Neural cell (in vitro differentiated cells): ENCODE measurements around the gene CST11. TPM values are rescaled to one million over a fixed set of nuclear protein-coding genes. Genes with fewer than 3 reads are reported as not detected.

Source experiments
- H2AFZ ChIP-seq: fragments of 200-600, 300-800 bp; sonication (generic), shearing (Covaris generic); 2 replicates; pipeline ENCODE4 v1.6.0; 2014; ENCODE audit warnings: low read depth, mild to moderate bottlenecking, antibody characterized with exemption, low read length, moderate library complexity
- H3F3A ChIP-seq: fragments of 200-600 bp; shearing (Covaris generic); 2 replicates; pipeline ENCODE4 v1.6.1; 2016; ENCODE audit warnings: mild to moderate bottlenecking, moderate library complexity, mixed read lengths, antibody characterized with exemption, low read length; ENCODE audit not compliant: insufficient read depth, poor library complexity, severe bottlenecking
- H3K27ac ChIP-seq: fragments of 200-600, 300-800 bp; sonication (generic), shearing (Covaris generic); 2 replicates; pipeline ENCODE4 v1.5.1; 2014; ENCODE audit warnings: mild to moderate bottlenecking, low read length, moderate library complexity
- H3K27me3 ChIP-seq: fragments of 300-800, 200-600 bp; sonication (generic), shearing (Covaris generic); 2 replicates; pipeline ENCODE4 v1.6.0; 2014; ENCODE audit warnings: mild to moderate bottlenecking, low read depth, low read length, moderate library complexity; ENCODE audit not compliant: insufficient read depth
- H3K36me3 ChIP-seq: fragments of 300-800, 200-600 bp; sonication (generic), shearing (Covaris generic); 2 replicates; pipeline ENCODE4 v1.5.1; 2014; ENCODE audit warnings: mild to moderate bottlenecking, antibody characterized with exemption, low read length, moderate library complexity; ENCODE audit not compliant: insufficient read depth
- H3K4me2 ChIP-seq: fragments of 300-800, 200-600 bp; sonication (generic), shearing (Covaris generic); 2 replicates; pipeline ENCODE4 v1.6.0; 2014; ENCODE audit warnings: mild to moderate bottlenecking, low read length
- H3K4me3 ChIP-seq: fragments of 300-800, 200-600 bp; sonication (generic), shearing (Covaris generic); 2 replicates; pipeline ENCODE4 v1.5.1; 2014; ENCODE audit warnings: mild to moderate bottlenecking, low read length, moderate library complexity
- H3K79me2 ChIP-seq: fragments of 200-600 bp; shearing (Covaris generic); replicated peaks from 2 replicates; pipeline ENCODE4 v1.6.0; 2014; ENCODE audit warnings: mild to moderate bottlenecking, low read length, moderate library complexity; ENCODE audit not compliant: insufficient read depth
- H3K9ac ChIP-seq: fragments of 300-800, 200-600 bp; sonication (generic), shearing (Covaris generic); 2 replicates; pipeline ENCODE4 v1.6.1; 2016; ENCODE audit warnings: mild to moderate bottlenecking, low read length, mixed read lengths
- H3K9me2 ChIP-seq: fragments of 200-600 bp; shearing (Covaris generic); 2 replicates; pipeline ENCODE4 v1.6.1; 2016; ENCODE audit warnings: mild to moderate bottlenecking, low read length, mixed read lengths; ENCODE audit not compliant: insufficient read depth
- H3K9me3 ChIP-seq: fragments of 200-600, 300-800 bp; sonication (generic), shearing (Covaris generic); 2 replicates; pipeline ENCODE4 v1.6.1; 2016; ENCODE audit warnings: mild to moderate bottlenecking, mixed run types, low read length, moderate library complexity, mixed read lengths
- H4K20me1 ChIP-seq: fragments of 200-600 bp; shearing (Covaris generic); 2 replicates; pipeline ENCODE4 v1.6.1; 2016; ENCODE audit warnings: mild to moderate bottlenecking, mixed run types; ENCODE audit not compliant: insufficient read depth
- EP300 ChIP-seq: fragments of 450-650 bp; conservative IDR thresholded peaks from 2 replicates; pipeline ENCODE4 v1.6.1; 2014; ENCODE audit warnings: antibody characterized with exemption, mild to moderate bottlenecking, moderate library complexity; ENCODE audit not compliant: poor library complexity, severe bottlenecking
- EZH2 ChIP-seq: fragments of 200-600, 300-800 bp; shearing (Covaris generic), sonication (generic); IDR thresholded peaks from 2 replicates; pipeline ENCODE4 v1.6.1; 2014; ENCODE audit warnings: antibody characterized with exemption, low read length, borderline replicate concordance, mild to moderate bottlenecking; ENCODE audit not compliant: insufficient read depth, poor library complexity, severe bottlenecking
- MXI1 ChIP-seq: fragments of 450-650 bp; conservative IDR thresholded peaks from 2 replicates; pipeline ENCODE4 v1.6.1; 2014; ENCODE audit warnings: antibody characterized with exemption, mild to moderate bottlenecking; ENCODE audit not compliant: poor library complexity, severe bottlenecking
- POLR2AphosphoS5 ChIP-seq: IDR thresholded peaks from 2 replicates; pipeline ENCODE4 v1.6.1; 2012
- RAD21 ChIP-seq: fragments of 450-650 bp; conservative IDR thresholded peaks from 2 replicates; pipeline ENCODE4 v1.6.1; 2014; ENCODE audit warnings: antibody characterized with exemption, mild to moderate bottlenecking, moderate library complexity
- REST ChIP-seq: IDR thresholded peaks from 2 replicates; pipeline ENCODE4 v1.6.1; 2012; ENCODE audit warnings: borderline replicate concordance
- SMC3 ChIP-seq: fragments of 450-650 bp; conservative IDR thresholded peaks from 2 replicates; pipeline ENCODE4 v1.6.1; 2014; ENCODE audit warnings: antibody characterized with exemption, mild to moderate bottlenecking, moderate library complexity; ENCODE audit not compliant: poor library complexity
- TAF1 ChIP-seq: IDR thresholded peaks from 2 replicates; pipeline ENCODE4 v1.6.1; 2012; ENCODE audit warnings: low read depth
- polyA plus RNA-seq: library from polyadenylated mRNA; depleted of rRNA; stranded (reverse); fragments of >200 nt; gene quantifications from 2 replicates; pipeline ENCODE4 v1.2.3, GENCODE V29; 2014
- TF ChIP-seq, protein P1 (sequence below): fragments of 450-650 bp; IDR thresholded peaks from 2 replicates; pipeline ENCODE4 v1.5.1; 2014; ENCODE audit warnings: antibody characterized with exemption, mild to moderate bottlenecking, moderate library complexity; ENCODE audit not compliant: poor library complexity, severe bottlenecking

Gene CST11
- polyA plus RNA-seq, 1 donor from 2014 or later: not detected

- H3K27ac ChIP-seq: no peak overlapping the region
- no peaks in the 10 kb centered on the region for H3K27me3 ChIP-seq
- no peaks in the 10 kb centered on the region for H4K20me1 ChIP-seq
- H3K4me3 ChIP-seq: no peak overlapping the region
- H3K36me3 ChIP-seq: no peaks in the 10 kb centered on the region
- no peak for TF ChIP-seq POLR2AphosphoS5
- TF ChIP-seq SMC3: no peak
- no peak for TF ChIP-seq EZH2
- TF ChIP-seq, protein P1, sequence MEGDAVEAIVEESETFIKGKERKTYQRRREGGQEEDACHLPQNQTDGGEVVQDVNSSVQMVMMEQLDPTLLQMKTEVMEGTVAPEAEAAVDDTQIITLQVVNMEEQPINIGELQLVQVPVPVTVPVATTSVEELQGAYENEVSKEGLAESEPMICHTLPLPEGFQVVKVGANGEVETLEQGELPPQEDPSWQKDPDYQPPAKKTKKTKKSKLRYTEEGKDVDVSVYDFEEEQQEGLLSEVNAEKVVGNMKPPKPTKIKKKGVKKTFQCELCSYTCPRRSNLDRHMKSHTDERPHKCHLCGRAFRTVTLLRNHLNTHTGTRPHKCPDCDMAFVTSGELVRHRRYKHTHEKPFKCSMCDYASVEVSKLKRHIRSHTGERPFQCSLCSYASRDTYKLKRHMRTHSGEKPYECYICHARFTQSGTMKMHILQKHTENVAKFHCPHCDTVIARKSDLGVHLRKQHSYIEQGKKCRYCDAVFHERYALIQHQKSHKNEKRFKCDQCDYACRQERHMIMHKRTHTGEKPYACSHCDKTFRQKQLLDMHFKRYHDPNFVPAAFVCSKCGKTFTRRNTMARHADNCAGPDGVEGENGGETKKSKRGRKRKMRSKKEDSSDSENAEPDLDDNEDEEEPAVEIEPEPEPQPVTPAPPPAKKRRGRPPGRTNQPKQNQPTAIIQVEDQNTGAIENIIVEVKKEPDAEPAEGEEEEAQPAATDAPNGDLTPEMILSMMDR: no peak
- TF ChIP-seq RAD21: no peak
- no peak for TF ChIP-seq REST
- TF ChIP-seq TAF1: no peak
- TF ChIP-seq MXI1: no peak
- no peak overlapping the region for H2AFZ ChIP-seq
- H3K79me2 ChIP-seq: no peaks in the 10 kb centered on the region
- no peak overlapping the region for H3K4me2 ChIP-seq
- H3F3A ChIP-seq: no peaks in the 10 kb centered on the region
- no peak overlapping the region for H3K9ac ChIP-seq
- no peaks in the 10 kb centered on the region for H3K9me3 ChIP-seq
- no peaks in the 10 kb centered on the region for H3K9me2 ChIP-seq
Measured at GRCh38 chr20:23497536-23497935, 44.9 kb upstream of the CST11 start.

DNA sequence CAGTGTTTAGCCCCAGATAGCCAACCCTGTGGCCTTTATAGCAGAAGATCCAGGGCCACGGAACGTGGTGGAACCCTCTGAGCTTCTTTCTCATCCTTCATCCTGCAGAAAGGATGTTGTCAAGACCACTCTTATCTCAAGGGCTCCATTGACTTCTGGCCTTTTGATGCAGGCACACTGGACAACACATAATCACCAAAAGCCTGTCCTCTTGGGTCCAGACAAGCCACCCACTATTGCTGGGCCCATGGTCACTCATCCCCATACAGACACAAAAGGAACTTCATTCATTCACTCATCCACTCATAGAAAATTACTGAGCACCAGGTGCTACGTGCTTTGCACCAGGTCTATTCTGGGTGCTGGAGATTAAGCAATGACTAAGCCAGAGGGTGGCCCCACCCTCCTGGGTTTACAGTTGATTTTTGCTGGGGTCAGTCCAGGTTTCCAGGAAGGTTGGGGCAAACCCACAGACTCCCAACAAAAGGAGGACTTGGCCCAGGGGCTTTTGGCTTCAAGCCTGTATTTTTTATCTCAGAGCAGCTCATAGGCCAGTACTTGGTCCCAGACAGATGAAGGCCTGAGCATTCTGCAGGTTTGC lies 40.6 kb upstream of the CST11 start:
- H3K9ac ChIP-seq: no peak overlapping the region
- H4K20me1 ChIP-seq: no peaks in the 10 kb centered on the region
- no peaks in the 10 kb centered on the region for H3K79me2 ChIP-seq
- no peak overlapping the region for H3K4me3 ChIP-seq
- TF ChIP-seq EP300 (no peak), TAF1 (no peak), POLR2AphosphoS5 (no peak), RAD21 (no peak), EZH2 (no peak), SMC3 (no peak)
- no peaks in the 10 kb centered on the region for H3K36me3 ChIP-seq
- no peaks in the 10 kb centered on the region for H3K9me3 ChIP-seq
- H3F3A ChIP-seq: no peaks in the 10 kb centered on the region
- H3K9me2 ChIP-seq: no peaks in the 10 kb centered on the region
- H3K27ac ChIP-seq: no peak overlapping the region
- no peak overlapping the region for H2AFZ ChIP-seq
- no peak overlapping the region for H3K4me2 ChIP-seq
- H3K27me3 ChIP-seq: no peaks in the 10 kb centered on the region
